HG03342 (cell line): ENCODE measurements around the gene PCMTD2.
"Not testable (repeated sequence)": the region's sequence is repeated elsewhere in the genome, so short reads cannot be mapped to it uniquely, and the experiment has no call there.

Experiments
- ATAC-seq: cut with Tn5 transposase; IDR thresholded peaks from one replicate; pipeline ENCODE4 v1.9.1; 2021; ENCODE audit warnings: mild to moderate bottlenecking, moderate library complexity; ENCODE audit not compliant: unreplicated experiment

The PCMTD2 gene

GRCh38 chr20:64223526-64224067, 32.0 kb upstream of the PCMTD2 start:
- ATAC-seq = no peak

- ATAC-seq = no peak
Measured at GRCh38 chr20:64224351-64225170, 31.0 kb upstream of the PCMTD2 start.

GRCh38 chr20:64225171-64225595, 30.4 kb upstream of the PCMTD2 start:
- ATAC-seq = no peak

- ATAC-seq = no peak
Measured at GRCh38 chr20:64225828-64226598, 29.5 kb upstream of the PCMTD2 start.

GRCh38 chr20:64226686-64227580, 28.6 kb upstream of the PCMTD2 start:
- ATAC-seq = no peak

- no peak for ATAC-seq
Measured at GRCh38 chr20:64228086-64228653, 27.4 kb upstream of the PCMTD2 start.

- ATAC-seq = no peak
Measured at GRCh38 chr20:64228751-64229506, 26.6 kb upstream of the PCMTD2 start.

GRCh38 chr20:64229507-64230061, 26.0 kb upstream of the PCMTD2 start:
- no peak for ATAC-seq

GRCh38 chr20:64230461-64231145, 24.9 kb upstream of the PCMTD2 start:
- no peak for ATAC-seq

- no peak for ATAC-seq
Measured at GRCh38 chr20:64231621-64232550, 23.7 kb upstream of the PCMTD2 start.

GRCh38 chr20:64232794-64233193, 22.8 kb upstream of the PCMTD2 start:
- ATAC-seq = no peak

- ATAC-seq = no peak
Measured at GRCh38 chr20:64233725-64234124, 21.8 kb upstream of the PCMTD2 start.

- ATAC-seq = no peak
Measured at GRCh38 chr20:64234291-64234791, 21.2 kb upstream of the PCMTD2 start.

- not testable (repeated sequence) for ATAC-seq
Measured at GRCh38 chr20:64234921-64235565, 20.5 kb upstream of the PCMTD2 start.

- ATAC-seq = no peak
Measured at GRCh38 chr20:64236137-64237088, 19.1 kb upstream of the PCMTD2 start.

GRCh38 chr20:64237316-64237715, 18.2 kb upstream of the PCMTD2 start:
- ATAC-seq = no peak
